WI38 (cell line): ENCODE results near the gene GGT1.
A peak's percentile ranks its signal among the peaks of the same experiment; 100 is the strongest.
"Not testable (repeated sequence)": the region's sequence is repeated elsewhere in the genome, so short reads cannot be mapped to it uniquely, and the experiment has no call there.

ENCODE experiments used
- H3K4me3 ChIP-seq: 2 replicates; pipeline ENCODE4 v1.5.1; 2011; ENCODE audit warnings: low read depth, mild to moderate bottlenecking, control low read depth, low read length
- TF ChIP-seq, protein P1 (sequence below): IDR thresholded peaks from 2 replicates; pipeline ENCODE4 v1.5.1; 2012; ENCODE audit warnings: low read depth, mild to moderate bottlenecking, control low read depth, low read length

GGT1 gene

GRCh38 chr22:24602847-24603769 lies at the start of gene GGT1:
Gene GGT1, plus strand, starts transcription at chr22:24603193. Its CDS starts 7,889 bp downstream, at chr22:24611082.
- not testable (repeated sequence) for H3K4me3 ChIP-seq

GRCh38 chr22:24553597-24554312 lies 49.2 kb upstream of the GGT1 start:
- TF ChIP-seq, protein P1, sequence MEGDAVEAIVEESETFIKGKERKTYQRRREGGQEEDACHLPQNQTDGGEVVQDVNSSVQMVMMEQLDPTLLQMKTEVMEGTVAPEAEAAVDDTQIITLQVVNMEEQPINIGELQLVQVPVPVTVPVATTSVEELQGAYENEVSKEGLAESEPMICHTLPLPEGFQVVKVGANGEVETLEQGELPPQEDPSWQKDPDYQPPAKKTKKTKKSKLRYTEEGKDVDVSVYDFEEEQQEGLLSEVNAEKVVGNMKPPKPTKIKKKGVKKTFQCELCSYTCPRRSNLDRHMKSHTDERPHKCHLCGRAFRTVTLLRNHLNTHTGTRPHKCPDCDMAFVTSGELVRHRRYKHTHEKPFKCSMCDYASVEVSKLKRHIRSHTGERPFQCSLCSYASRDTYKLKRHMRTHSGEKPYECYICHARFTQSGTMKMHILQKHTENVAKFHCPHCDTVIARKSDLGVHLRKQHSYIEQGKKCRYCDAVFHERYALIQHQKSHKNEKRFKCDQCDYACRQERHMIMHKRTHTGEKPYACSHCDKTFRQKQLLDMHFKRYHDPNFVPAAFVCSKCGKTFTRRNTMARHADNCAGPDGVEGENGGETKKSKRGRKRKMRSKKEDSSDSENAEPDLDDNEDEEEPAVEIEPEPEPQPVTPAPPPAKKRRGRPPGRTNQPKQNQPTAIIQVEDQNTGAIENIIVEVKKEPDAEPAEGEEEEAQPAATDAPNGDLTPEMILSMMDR = no peak
- H3K4me3 ChIP-seq = peak overlapping the region; percentile 78

- H3K4me3 ChIP-seq = peak within 1 kb of the TSS; percentile 99
- TF ChIP-seq, protein P1 = no peak
Observed at GRCh38 chr22:24554313-24555164, 48.5 kb upstream of the GGT1 start, which contains the start of gene GUCD1. Gene GUCD1, minus strand, starts transcription at chr22:24555138. Its CDS starts 147 bp downstream, at chr22:24554991.

DNA sequence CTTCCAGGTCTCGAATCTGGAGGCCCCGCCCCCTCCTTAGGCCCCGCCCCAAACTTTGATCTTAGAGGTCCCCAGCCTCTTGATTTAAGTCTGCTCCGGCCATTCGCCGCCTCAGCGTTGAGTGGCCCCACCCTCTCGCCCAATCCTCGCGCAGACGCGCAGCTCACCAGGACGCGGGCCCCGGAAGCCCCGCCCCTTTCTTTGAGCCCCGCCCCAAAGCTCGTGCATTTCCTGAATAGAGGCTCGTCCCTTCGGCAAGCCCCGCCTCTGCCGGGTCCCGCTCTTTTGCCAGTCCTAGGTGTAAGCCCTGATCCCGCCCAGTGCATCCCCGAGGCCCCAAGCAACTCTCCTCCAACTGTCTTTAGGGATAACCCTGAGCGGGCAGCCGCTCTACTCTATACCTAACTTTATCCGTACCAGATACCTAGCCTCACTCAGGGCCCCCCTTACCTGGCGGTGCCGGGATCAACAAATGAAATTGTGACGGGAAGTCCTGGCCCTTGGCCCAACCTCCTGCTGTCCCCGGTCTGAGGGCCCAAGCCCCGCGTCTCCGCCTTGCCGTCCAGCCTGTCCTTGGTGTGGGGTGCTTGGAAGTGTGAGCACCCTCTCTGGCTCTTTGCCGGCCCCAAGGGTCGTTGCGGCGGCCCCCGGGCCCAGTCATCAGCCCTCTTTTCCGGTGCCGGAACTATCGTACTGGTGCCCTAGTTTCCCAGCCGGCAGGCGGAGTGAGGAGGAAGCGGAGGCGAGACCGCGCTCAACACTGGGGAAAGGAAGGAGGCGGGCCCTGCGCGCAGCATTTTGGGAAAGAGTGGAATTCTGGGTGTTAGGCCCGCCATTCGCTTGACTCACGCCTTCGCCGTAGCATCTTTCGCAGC lies 47.6 kb upstream of the GGT1 start, which contains the start of gene SNRPD3:
TSS of gene SNRPD3 (plus strand) at position 835 of the 875 bp plus-strand sequence. CDS start 1,676 bp downstream, outside the sequence.
- TF ChIP-seq, protein P1 = no peak
- peak within 1 kb of the TSS; percentile 99 for H3K4me3 ChIP-seq

DNA sequence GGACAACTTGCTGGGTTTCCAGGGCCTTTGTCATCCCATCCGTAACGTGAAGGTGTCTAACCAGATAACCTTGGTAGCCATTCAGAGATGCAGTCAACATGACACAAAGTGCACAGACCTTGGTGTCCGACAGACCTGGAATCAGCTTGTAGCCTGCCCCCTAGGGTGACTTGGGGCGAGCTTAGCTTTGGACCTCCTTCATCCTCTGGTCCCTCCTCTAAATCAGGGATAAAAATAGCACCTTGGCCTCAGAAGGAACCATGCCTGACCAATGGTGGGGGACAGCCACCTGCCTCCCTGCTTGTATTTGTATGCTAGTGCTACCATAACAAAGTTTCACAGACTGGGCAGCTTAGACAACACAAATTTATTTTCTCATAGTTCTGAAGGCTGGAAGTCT lies 43.5 kb upstream of the GGT1 start:
- TF ChIP-seq, protein P1 = no peak
- no peak overlapping the region for H3K4me3 ChIP-seq

DNA sequence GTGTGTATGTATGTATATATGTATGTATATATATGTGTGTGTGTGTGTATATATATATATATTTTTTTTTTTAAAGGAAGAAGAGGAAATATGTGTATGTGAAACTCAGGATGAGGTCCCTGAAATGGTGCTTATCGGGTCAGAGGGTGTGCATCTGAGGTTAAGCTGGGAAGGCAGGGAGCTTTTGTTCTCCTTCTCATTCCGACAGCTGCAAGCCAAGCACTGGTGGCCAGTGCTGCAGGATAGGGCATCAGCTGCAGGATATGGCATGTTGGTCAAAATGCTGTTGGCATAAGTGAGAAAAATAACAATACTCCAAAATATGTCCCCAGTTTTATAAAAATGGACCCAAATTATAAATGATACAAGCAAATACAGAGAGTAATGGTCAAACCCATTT lies 39.7 kb upstream of the GGT1 start:
- H3K4me3 ChIP-seq = no peak overlapping the region
- TF ChIP-seq, protein P1 = no peak
